Ovary (tissue), 3 donors: ENCODE results near the gene WDR36.

Experiments used
- EP300 ChIP-seq: sonication (generic); formaldehyde crosslinking; IDR thresholded peaks from one replicate; pipeline ENCODE4 v1.6.1; 2017; ENCODE audit warnings: antibody characterized with exemption
- POLR2A ChIP-seq: fragments of 450-650 bp; IDR thresholded peaks from one replicate; pipeline ENCODE4 v1.6.1; 2017; ENCODE audit warnings: antibody characterized with exemption, mild to moderate bottlenecking, moderate library complexity
- TF ChIP-seq, protein P1 (sequence below), 3 donors: fragments of 450-650 bp in 2 of 3; fragments of 200-600 bp in 1 of 3; IDR thresholded peaks; one replicate each; pipeline versions ENCODE4 v1.5.1 to v1.8.0; 2016 to 2022; ENCODE audit warnings: antibody characterized with exemption in 3 of 3, mild to moderate bottlenecking in 1 of 3
- donor health status: DM: no; HTN: no; CAD: no.

GRCh38 chr5:111043712-111044506 lies 48.2 kb upstream of the WDR36 start:
- TF ChIP-seq, protein P1, sequence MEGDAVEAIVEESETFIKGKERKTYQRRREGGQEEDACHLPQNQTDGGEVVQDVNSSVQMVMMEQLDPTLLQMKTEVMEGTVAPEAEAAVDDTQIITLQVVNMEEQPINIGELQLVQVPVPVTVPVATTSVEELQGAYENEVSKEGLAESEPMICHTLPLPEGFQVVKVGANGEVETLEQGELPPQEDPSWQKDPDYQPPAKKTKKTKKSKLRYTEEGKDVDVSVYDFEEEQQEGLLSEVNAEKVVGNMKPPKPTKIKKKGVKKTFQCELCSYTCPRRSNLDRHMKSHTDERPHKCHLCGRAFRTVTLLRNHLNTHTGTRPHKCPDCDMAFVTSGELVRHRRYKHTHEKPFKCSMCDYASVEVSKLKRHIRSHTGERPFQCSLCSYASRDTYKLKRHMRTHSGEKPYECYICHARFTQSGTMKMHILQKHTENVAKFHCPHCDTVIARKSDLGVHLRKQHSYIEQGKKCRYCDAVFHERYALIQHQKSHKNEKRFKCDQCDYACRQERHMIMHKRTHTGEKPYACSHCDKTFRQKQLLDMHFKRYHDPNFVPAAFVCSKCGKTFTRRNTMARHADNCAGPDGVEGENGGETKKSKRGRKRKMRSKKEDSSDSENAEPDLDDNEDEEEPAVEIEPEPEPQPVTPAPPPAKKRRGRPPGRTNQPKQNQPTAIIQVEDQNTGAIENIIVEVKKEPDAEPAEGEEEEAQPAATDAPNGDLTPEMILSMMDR (IDR thresholded peaks at IDR 0.05) = no peak
- TF ChIP-seq POLR2A = no peak
- no peak for TF ChIP-seq EP300
